ENCODE results near the gene EMID1.
A peak's percentile ranks its signal among the peaks of the same experiment; 100 is the strongest.

Gene EMID1

GRCh38 chr22:29205594-29206371 lies at the start of gene EMID1:
Gene EMID1 (plus strand): TSS chr22:29205896. CDS start chr22:29206039, 143 bp downstream.
- DNase-seq, result peak; percentile 65

- DNase-seq, result no peak
These were observed 49.7 kb upstream of the EMID1 start for GRCh38 chr22:29155966-29156365.

GRCh38 chr22:29156507-29156906 lies 49.2 kb upstream of the EMID1 start:
- DNase-seq, result peak; percentile 31

- no peak for DNase-seq
These were observed 47.7 kb upstream of the EMID1 start for GRCh38 chr22:29157759-29158535.

GRCh38 chr22:29158546-29158945 lies 47.1 kb upstream of the EMID1 start:
- no peak for DNase-seq

GRCh38 chr22:29163808-29164207 lies 41.9 kb upstream of the EMID1 start:
- no peak for DNase-seq

GRCh38 chr22:29165321-29166060 lies 40.2 kb upstream of the EMID1 start:
- DNase-seq, result no peak

GRCh38 chr22:29166180-29166579 lies 39.5 kb upstream of the EMID1 start:
- no peak for DNase-seq

GRCh38 chr22:29167032-29167911 lies 38.4 kb upstream of the EMID1 start:
- no peak for DNase-seq

GRCh38 chr22:29171721-29172120 lies 34.0 kb upstream of the EMID1 start:
- DNase-seq, result no peak

- DNase-seq, result no peak
These were observed 33.5 kb upstream of the EMID1 start for GRCh38 chr22:29172216-29172615.

- DNase-seq, result no peak
These were observed 30.3 kb upstream of the EMID1 start for GRCh38 chr22:29175312-29175835.

- DNase-seq, result no peak
These were observed 21.5 kb upstream of the EMID1 start for GRCh38 chr22:29183971-29184848.

GRCh38 chr22:29184849-29185490 lies 20.7 kb upstream of the EMID1 start:
- DNase-seq, result no peak

- no peak for DNase-seq
These were observed 19.4 kb upstream of the EMID1 start for GRCh38 chr22:29186302-29186701.

GRCh38 chr22:29187831-29188230 lies 17.9 kb upstream of the EMID1 start:
- DNase-seq, result no peak

- no peak for DNase-seq
These were observed 15.6 kb upstream of the EMID1 start for GRCh38 chr22:29190051-29190450.

GRCh38 chr22:29190918-29191317 lies 14.8 kb upstream of the EMID1 start:
- DNase-seq, result no peak

- DNase-seq, result no peak
These were observed 12.7 kb upstream of the EMID1 start for GRCh38 chr22:29193021-29193420.

- no peak for DNase-seq
These were observed 11.5 kb upstream of the EMID1 start for GRCh38 chr22:29194184-29194583.

Measured in 8988T (cell line).